Transverse colon (tissue), 4 donors: ENCODE measurements around the gene XXYLT1.

Source experiments
- CTCF ChIP-seq, 5 experiments: fragments of 200-600 bp in 3 of 5; fragments of 450-650 bp in 2 of 5; sonication (generic) in 3 of 5; IDR thresholded peaks; 1 replicate in 2 of 5; 2 replicates in 3 of 5; pipeline ENCODE4 v1.5.1; 2016 to 2017; ENCODE audit warnings: antibody characterized with exemption in 5 of 5, inconsistent platforms in 3 of 5, mild to moderate bottlenecking in 2 of 5, moderate library complexity in 1 of 5
- EP300 ChIP-seq: sonication (generic); formaldehyde crosslinking; IDR thresholded peaks from one replicate; pipeline ENCODE4 v1.6.1; 2017; ENCODE audit warnings: antibody characterized with exemption, low read depth
- POLR2A ChIP-seq: fragments of 450-650 bp; IDR thresholded peaks from one replicate; pipeline ENCODE4 v1.6.1; 2016; ENCODE audit warnings: antibody characterized with exemption, mild to moderate bottlenecking, moderate library complexity
- POLR2AphosphoS5 ChIP-seq, 3 donors: sonication (generic); formaldehyde crosslinking; IDR thresholded peaks; one replicate each; pipeline ENCODE4 v1.6.1; 2016; ENCODE audit warnings: antibody characterized with exemption in 3 of 3

GRCh38 chr3:195118671-195119070 lies 152.3 kb downstream of the XXYLT1 start:
- no peak for TF ChIP-seq CTCF (IDR thresholded peaks at IDR 0.05)
- no peak for TF ChIP-seq EP300
- no peak for TF ChIP-seq POLR2A
- TF ChIP-seq POLR2AphosphoS5 (IDR thresholded peaks at IDR 0.05): no peak
